Stimulated activated CD8-positive, alpha-beta memory T cell treated with anti-CD3 and anti-CD28 coated beads, Interleukin-7, amount 100 ng/mL, for 48 hours (primary cell): Measurements from ENCODE around the gene KYNU.

Experiments used
- DNase-seq, 2 donors: peaks; one replicate each; pipeline ENCODE4 v3.0.0-alpha.2; 2020; ENCODE audit warnings: low read depth in 1 of 2; ENCODE audit errors: extremely low read depth in 1 of 2

The KYNU gene

GRCh38 chr2:142954493-142954892, 77.0 kb downstream of the KYNU start:
- DNase-seq, result no peak

GRCh38 chr2:142957144-142957543, 79.7 kb downstream of the KYNU start:
- DNase-seq, result no peak

DNA sequence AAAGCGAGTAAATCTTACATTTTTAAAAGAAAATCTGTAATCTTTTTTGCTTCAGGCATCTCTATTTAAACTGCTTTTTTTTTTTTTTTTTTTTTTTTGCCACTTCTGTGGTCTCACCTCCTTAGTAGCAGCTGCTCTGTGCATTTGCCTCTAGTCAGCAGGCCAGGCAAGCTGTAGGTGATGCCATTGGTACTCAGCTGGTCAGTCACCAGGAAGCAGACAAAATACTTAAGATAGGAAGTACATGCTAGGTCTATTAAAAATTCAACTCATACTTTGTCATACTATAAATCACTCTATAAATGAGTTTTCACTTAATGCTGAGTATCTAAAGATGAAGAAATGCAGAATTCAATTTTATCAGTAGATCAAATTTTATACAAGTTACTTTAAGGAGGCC, 83.7 kb downstream of the KYNU start:
- no peak for DNase-seq

- DNase-seq, result no peak
These were observed 88.0 kb downstream of the KYNU start for GRCh38 chr2:142965443-142965842.

DNA sequence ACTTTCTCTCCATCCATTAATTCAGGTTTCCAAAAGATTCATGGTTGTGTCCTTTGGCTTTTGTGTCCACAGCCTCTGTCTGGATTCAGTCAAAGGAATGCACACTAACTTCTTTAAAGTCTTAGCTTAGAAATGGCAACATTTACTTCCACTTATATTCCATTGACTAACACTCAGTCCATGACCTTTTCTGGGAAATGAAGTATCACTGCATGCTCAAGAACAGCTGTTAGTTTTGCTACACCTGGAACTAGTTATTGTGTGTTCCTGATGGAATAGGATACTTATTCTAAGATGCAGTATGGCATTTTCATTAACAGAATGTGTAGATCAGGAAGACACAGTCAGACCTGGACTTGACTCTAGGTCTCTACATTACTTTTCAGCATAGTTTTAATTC, 88.8 kb downstream of the KYNU start:
- DNase-seq, result no peak

DNA sequence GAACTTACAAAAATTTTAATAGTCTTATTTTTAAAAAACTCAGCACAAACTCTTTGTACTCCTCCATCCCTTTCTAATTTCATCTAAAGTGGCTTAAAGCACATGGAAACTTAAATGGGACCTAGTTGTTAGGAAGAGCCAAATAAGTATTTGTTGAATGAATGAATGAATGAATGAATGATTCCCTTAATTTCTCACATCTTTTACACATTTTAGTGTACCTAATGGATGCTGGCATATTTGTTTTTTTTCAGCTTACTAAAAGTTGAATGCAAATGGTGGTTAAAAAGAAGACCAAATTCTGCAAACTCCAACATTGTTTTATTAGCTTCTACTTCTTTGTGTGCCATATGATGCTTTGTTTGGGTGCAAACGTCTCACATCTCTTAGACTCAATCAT, 89.6 kb downstream of the KYNU start:
- no peak for DNase-seq

DNA sequence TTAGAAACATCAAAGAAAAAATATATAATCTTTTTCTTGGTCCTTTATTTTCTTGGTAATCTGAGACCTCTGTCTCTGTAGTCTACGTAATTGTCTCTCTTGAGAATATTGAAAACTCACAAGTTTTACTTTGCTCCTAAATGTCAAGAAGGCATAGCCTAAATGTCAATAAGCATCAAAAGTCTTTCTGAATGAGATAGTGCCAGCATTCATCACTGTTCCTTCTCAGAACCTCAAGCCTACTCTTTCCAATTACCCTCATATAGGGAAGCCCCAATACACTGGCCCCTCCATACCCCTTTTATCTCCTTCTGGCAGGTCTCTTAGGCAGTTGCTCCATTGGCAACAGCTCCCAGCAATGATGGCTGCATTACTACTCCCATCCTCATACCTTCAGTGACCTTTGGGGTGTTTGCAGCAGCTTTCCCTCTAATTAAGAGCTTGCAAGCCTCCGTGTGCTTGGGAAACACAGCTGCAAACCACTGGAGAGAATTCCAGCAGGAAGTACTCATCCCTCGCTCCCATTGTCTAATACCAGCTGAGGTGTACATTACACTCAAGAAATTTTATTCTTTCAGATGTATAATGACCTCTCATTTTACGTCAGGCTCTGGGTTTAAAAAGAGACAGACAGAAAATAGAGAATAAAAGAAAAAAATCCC, 95.8 kb downstream of the KYNU start:
- DNase-seq, result no peak

GRCh38 chr2:142973822-142974207, 96.4 kb downstream of the KYNU start:
- DNase-seq, result no peak

DNA sequence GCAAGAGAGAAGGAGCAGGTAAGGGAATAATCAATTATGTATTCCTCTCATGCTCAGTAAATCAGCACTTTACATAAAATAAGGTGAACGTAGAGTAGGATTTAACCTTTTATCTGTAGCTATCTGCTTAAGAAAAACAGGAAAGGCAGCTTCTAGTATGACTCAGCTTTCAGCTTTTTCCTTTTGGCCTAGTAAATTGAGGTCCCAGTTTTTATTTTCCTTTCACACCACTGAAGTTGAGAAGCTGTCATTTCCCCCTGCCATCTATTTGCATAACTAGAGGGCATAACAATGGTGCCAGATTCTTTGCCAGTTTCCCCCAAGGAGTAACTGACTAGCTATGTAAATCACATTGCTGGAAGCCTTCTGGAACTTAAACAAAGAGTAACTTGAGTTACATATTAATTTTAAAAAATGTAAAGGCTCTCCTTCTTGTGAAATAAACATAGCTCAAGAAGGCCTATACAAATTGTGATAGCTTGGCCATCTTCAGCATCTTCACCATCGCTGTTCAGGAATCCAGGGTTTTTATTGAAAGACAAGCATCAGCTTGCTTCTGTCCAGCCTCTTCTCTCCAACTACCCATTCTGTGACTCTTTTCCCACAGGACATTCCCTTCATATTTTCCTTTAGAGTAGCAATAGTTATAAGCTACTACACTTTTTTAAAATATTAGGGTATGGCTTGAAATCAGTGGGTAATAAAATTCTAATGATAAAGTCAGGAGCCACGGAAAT, 97.0 kb downstream of the KYNU start:
- no peak for DNase-seq

DNA sequence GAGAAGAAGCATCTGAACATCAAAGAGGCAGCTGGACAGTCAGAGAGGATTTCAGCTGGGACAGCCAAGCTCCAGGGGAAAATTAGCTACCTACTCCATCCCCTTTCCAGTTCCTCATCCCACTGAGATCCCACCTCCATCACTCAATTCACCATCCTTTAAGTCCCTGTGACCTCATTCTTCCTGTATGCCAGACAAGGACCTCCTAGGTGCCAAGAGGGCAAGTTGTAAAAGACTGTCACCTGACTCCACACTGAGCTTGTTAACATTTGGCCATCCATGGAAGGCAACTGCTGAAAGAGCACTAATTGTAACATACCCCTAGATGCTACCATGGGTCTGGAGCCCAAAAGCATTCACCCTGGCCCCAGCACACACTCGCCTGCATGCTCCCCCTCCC, 97.8 kb downstream of the KYNU start:
- no peak for DNase-seq

- DNase-seq, result no peak
These were observed 103.0 kb downstream of the KYNU start for GRCh38 chr2:142980246-142981068.

GRCh38 chr2:142981069-142981378, 103.6 kb downstream of the KYNU start:
- DNase-seq, result no peak

- no peak for DNase-seq
These were observed 104.3 kb downstream of the KYNU start for GRCh38 chr2:142981756-142982155.

DNA sequence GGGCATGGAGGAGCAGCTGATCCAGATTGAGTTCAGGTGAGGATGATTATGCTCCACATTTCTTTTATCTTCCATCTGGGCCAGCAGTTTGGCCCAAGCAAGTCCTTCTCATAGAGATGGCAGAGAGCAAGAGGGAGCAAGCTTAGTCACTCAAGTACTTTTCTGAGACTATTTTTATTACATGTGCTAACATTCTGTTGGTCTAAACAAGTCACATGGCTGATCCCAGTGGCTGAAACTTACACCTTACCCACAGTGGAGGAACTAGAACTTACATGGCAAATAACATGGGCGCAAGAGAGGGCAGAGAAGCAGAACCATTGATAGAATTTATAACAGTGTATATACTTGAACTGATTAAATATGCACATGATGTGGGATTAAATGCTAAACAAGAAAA, 105.7 kb downstream of the KYNU start:
- no peak for DNase-seq

DNA sequence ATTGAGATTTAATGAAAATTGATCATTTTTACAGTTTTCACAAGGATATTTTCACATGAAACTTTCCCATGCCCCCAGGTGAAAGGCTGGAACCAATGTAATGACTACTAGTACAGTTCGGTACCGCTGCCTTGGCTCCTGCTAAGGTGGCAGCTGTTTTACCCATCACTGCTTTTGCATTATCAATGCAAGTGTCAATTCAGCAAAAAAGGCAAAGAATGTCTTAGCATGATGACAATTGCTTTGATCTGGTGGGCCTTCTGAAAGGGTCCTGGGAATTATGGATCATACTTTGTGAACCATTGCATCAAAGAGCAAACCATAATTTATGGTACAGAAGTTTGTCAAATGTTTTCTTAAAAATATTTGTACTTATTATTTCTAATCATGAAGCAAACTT, 107.2 kb downstream of the KYNU start:
- DNase-seq, result no peak

DNA sequence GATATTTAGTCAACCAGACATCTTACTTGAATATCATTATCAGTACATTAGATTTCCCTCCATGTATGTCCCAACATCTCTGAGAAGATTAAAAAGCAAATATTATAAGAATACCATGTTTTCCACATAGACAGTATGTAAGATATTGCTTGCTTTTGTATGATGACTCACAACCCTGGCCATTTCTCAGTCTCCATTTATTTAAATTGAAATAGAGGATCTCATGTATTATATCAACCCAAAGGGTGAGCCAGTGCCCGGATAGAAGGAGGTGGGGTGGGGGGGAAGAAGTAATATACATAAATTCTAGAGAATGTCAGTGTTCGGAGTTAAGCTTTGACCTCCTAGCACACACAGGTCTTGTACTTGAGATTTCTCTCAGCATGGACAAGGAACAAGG, 109.6 kb downstream of the KYNU start:
- DNase-seq, result no peak

DNA sequence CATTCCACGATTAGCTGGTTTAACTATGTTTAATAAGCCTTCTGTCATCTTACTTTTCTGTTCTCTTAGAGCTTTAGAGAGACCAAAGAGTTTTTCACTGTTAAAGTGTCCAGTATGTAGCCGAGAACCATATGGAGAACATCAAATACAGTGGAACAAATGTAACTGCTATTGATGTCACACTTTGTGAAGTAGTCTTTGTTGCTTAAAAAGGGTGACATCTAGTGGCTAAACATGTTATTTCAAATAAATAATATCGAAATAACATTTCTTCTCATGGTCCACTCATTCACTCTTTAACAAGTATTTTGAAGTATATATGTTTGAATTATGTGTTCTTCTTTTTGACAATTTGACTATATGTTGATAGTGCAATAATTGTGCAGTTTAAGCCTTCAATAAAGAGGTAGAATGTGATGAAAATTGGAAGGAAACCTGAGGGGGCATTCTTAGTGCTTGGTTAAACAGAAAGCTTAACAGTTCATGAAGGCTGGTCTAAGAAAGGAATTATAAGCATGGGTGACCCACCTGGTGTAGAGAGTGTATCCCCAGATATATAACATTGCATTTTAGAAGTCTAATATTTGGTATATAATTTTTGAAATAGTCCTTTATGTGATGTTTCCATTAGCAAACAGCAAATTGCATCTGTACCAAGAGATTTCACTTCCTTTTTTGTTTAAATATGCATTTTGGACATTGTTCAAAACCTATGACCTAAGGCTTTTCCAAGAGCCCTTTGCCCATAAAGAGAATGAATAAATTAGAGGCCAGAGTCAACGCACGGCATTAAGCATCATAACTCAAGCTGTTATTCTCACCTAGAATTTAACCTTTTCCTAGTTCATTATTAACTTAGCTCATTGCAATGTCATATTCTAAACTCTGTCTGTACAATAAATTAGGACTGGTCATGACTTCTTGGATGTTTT, 112.1 kb downstream of the KYNU start:
- no peak for DNase-seq

GRCh38 chr2:142991295-142991694, 113.8 kb downstream of the KYNU start:
- DNase-seq, result no peak

DNA sequence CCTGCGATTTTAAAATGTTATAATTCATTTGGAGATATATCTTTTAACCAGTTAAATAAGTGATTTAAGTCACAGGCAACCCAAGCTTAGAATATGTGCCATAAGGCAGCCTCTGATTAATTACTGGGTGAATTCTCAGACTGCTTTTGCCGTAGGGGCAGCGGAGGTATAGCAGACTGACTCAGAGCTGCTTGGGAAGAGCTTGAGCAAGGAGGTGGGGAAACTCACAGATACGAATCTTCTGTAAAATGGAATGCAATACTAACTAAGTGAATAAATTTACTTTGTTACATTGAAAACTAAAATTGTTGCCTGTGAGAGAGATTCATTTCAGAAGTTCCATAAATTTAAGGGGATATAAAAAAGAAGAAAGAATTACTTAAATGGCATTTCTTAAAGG, 115.4 kb downstream of the KYNU start:
- no peak for DNase-seq

DNA sequence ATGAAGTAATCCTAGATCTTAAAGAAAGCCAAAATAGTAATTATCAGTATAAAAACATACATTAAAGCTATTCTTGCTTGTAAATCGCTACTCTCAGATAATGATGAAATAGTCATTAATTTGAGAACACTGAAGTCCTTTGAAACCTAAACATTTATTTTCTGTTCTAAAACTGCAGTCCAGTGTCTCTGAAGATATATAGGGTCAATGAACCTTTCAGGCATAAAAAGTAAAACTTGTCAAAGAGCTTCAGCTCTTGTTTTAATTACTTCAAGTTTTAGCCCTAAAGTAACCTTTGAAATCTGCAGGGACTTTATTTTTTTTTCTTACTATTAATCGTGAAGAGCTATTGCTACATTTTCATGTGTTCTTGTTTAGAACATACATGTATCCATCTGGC, 116.3 kb downstream of the KYNU start:
- DNase-seq, result no peak

DNA sequence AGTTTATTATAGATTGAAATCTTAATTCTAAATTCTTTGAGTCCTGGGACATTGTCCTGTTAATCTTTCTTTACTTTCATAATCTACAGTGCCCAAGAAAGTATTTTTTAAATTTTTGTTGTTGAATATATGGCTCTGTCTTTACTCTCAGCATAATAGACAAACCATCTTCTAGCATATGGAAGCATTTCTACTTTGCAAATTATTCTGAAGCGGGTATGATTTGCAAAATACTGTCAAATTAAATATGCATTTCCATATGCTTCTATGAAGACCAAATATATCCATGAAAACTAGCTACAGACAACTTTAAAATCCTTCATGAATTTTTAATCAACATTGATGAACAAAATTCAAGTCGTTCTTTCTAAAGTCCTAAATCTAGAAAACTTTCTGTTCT, 117.2 kb downstream of the KYNU start:
- no peak for DNase-seq
